ENCODE data around the gene CXCL14.

DNA sequence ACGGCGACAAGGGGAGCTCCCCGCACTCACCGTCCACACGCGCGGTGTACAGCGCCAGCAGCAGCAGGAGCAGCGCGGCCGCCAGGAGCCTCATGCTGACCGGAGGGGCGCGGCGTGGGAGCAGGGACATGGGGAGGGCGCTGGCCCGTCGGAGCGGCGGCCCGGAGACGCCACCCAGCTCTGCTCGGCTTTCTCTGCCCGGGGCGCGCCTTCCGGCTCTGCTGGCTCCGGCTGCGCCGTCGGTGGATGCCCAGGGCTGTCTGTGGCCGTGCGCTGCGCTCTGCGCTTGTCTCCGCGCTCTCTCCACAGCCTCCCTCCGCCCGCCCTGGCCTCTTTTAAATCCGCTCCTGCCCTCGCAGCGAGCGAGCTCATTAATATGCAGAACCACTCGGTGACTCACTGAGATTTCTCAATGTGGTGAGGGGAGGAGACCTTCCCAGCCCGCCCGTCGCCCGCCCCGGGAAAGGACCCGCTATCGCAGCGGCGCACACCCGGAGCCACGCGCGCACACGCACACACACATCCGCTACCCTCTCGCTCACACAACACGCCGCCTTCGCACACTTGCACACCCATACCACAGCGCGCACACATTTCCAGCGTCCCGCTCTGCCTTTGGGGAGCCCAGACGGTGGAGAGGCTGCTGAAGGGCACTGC is at the start of gene CXCL14:
- TF ChIP-seq, protein P1, sequence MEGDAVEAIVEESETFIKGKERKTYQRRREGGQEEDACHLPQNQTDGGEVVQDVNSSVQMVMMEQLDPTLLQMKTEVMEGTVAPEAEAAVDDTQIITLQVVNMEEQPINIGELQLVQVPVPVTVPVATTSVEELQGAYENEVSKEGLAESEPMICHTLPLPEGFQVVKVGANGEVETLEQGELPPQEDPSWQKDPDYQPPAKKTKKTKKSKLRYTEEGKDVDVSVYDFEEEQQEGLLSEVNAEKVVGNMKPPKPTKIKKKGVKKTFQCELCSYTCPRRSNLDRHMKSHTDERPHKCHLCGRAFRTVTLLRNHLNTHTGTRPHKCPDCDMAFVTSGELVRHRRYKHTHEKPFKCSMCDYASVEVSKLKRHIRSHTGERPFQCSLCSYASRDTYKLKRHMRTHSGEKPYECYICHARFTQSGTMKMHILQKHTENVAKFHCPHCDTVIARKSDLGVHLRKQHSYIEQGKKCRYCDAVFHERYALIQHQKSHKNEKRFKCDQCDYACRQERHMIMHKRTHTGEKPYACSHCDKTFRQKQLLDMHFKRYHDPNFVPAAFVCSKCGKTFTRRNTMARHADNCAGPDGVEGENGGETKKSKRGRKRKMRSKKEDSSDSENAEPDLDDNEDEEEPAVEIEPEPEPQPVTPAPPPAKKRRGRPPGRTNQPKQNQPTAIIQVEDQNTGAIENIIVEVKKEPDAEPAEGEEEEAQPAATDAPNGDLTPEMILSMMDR (conservative IDR thresholded peaks at IDR 0.05 in 1 of 2, IDR thresholded peaks at IDR 0.05 in 1 of 2; ENCODE audit: low read depth in 1 of 2, low read length in 2 of 2), result no peak
- no peak for TF ChIP-seq EZH2 (IDR thresholded peaks at IDR 0.05; ENCODE audit: low read length, missing control alignments)

Measured in fibroblast of lung (primary cell).